GM12874 (cell line): ENCODE results near the gene CDH2.

Source experiments
- CTCF ChIP-seq: IDR thresholded peaks from 2 replicates; pipeline ENCODE4 v1.5.1; 2011; ENCODE audit warnings: low read depth, mild to moderate bottlenecking, control low read depth, low read length, moderate library complexity; ENCODE audit not compliant: insufficient read depth

The CDH2 gene

DNA sequence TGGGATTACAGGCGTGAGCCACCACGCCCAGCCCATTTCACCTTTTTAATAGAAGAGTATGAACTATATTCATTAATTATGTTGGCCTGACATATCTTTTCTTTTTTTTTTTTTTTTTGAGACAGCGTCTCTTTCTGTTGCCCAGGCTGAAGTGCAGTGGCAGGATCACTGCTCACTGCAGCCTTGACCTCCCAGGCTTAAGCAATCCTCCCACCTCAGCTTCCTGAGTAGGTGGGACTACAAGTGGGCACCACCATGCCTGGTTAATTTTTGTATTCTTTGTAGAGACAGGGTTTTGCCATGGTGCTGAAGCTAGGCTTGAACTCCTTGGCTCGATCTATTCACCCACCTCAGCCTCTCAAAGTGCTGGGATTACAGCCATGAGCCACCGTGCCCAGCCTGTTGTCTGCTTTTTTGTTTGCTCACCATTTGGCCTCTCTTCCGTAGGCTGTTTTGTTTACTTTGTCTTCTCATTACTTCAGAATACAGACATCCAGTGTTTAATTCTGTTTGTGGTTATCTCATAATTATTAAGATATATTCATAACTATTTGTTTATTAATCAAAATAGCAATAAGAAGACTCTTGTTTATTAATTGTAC, 16.3 kb upstream of the CDH2 start:
- no peak for TF ChIP-seq CTCF

GRCh38 chr18:28189400-28190239, 12.7 kb upstream of the CDH2 start:
- peak; percentile 61 for TF ChIP-seq CTCF

- no peak for TF ChIP-seq CTCF
Measured at GRCh38 chr18:28185121-28185520, 8.2 kb upstream of the CDH2 start.

- TF ChIP-seq CTCF, result no peak
Measured at GRCh38 chr18:28183418-28184078, 6.6 kb upstream of the CDH2 start.

- TF ChIP-seq CTCF, result no peak
Measured at GRCh38 chr18:28181616-28182015, 4.7 kb upstream of the CDH2 start.

GRCh38 chr18:28178720-28179119, 1.8 kb upstream of the CDH2 start:
- TF ChIP-seq CTCF, result no peak

DNA sequence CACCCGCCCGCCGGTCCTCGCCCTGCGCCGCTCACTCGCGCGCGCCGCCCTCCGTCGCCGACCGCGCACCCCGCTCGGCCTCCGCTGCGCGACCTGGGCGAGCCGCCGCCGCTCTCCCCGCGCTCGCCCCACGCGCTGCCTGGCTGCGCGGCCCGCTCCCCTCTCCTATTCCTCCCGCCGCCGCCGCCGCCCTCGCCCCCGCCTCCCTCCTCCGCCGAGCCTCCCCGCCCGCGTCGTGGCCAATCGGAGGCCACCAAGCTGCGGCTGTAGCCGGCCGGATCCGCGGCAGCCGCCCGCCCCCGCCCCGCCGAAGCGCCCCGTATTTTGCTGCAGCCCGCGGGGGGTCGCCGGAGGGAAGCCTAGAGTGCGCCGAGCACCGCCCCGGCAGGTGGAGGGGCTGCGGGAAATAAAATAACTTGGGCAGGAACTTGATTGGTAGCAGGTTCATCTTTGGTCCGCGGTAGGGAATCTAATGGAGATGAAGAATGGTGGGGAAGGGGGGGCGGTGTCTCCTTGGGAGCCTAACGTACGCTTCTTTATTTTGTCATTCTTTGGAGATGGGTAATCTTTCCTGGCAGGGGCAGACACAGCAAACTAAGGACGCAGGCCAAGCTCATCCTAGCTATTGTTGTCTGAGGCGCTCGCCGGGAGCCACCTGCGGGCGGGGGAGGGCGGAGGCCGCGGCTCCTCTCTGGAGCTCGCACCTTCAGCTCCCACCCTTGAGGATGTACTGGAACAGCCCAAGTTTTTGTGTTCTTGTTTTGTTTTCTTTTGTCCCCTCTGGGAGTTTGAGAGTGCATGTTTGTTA, 1.1 kb upstream of the CDH2 start:
- no peak for TF ChIP-seq CTCF
